ENCODE data around the gene RCOR3. TPM values are rescaled to one million over a fixed set of nuclear protein-coding genes. Genes with fewer than 3 reads are reported as not detected.

RCOR3 gene
- total RNA-seq, 1 donor from 2014 or later: 51.6 TPM

- TF ChIP-seq CTCF (conservative IDR thresholded peaks at IDR 0.05): no peak
- no peak overlapping the region for H3K27ac Mint-ChIP-seq (ENCODE audit: unreplicated experiment)
- H3K36me3 Mint-ChIP-seq (ENCODE audit: low read depth): no peaks in the 10 kb centered on the region
- DNase-seq (ENCODE audit: low read depth, low spot score): no peak
- H3K9me3 Mint-ChIP-seq: no peaks in the 10 kb centered on the region
- H3K4me1 Mint-ChIP-seq: no peaks in the 10 kb centered on the region
- H3K4me3 Mint-ChIP-seq: no peak overlapping the region
- no peaks in the 10 kb centered on the region for H3K27me3 Mint-ChIP-seq (ENCODE audit: low read depth)
These were observed 82.8 kb downstream of the RCOR3 start for GRCh38 chr1:211341999-211342398.

- no peak for DNase-seq (ENCODE audit: low read depth, low spot score)
- no peak for TF ChIP-seq CTCF (conservative IDR thresholded peaks at IDR 0.05)
- H3K4me3 Mint-ChIP-seq: no peak overlapping the region
- no peaks in the 10 kb centered on the region for H3K27me3 Mint-ChIP-seq (ENCODE audit: low read depth)
- H3K9me3 Mint-ChIP-seq: no peaks in the 10 kb centered on the region
- no peaks in the 10 kb centered on the region for H3K4me1 Mint-ChIP-seq
- no peaks in the 10 kb centered on the region for H3K36me3 Mint-ChIP-seq (ENCODE audit: low read depth)
- no peak overlapping the region for H3K27ac Mint-ChIP-seq (ENCODE audit: unreplicated experiment)
These were observed 84.4 kb downstream of the RCOR3 start for GRCh38 chr1:211343607-211344006.

GRCh38 chr1:211344152-211344618 lies 85.0 kb downstream of the RCOR3 start:
- no peak overlapping the region for H3K4me3 Mint-ChIP-seq
- no peak for DNase-seq (ENCODE audit: low read depth, low spot score)
- no peaks in the 10 kb centered on the region for H3K4me1 Mint-ChIP-seq
- no peak overlapping the region for H3K27ac Mint-ChIP-seq (ENCODE audit: unreplicated experiment)
- no peaks in the 10 kb centered on the region for H3K36me3 Mint-ChIP-seq (ENCODE audit: low read depth)
- no peak for TF ChIP-seq CTCF (conservative IDR thresholded peaks at IDR 0.05)
- no peaks in the 10 kb centered on the region for H3K27me3 Mint-ChIP-seq (ENCODE audit: low read depth)
- no peaks in the 10 kb centered on the region for H3K9me3 Mint-ChIP-seq

- TF ChIP-seq CTCF (conservative IDR thresholded peaks at IDR 0.05): no peak
- H3K4me3 Mint-ChIP-seq: no peak overlapping the region
- H3K9me3 Mint-ChIP-seq: no peaks in the 10 kb centered on the region
- no peaks in the 10 kb centered on the region for H3K4me1 Mint-ChIP-seq
- no peak for DNase-seq (ENCODE audit: low read depth, low spot score)
- H3K27ac Mint-ChIP-seq (ENCODE audit: unreplicated experiment): no peak overlapping the region
- no peaks in the 10 kb centered on the region for H3K27me3 Mint-ChIP-seq (ENCODE audit: low read depth)
- H3K36me3 Mint-ChIP-seq (ENCODE audit: low read depth): no peaks in the 10 kb centered on the region
These were observed 86.6 kb downstream of the RCOR3 start for GRCh38 chr1:211345719-211346118.

GRCh38 chr1:211347077-211347844 lies 88.1 kb downstream of the RCOR3 start:
- H3K9me3 Mint-ChIP-seq: peaks cover 4% of the 10 kb centered on the region
- H3K27me3 Mint-ChIP-seq (ENCODE audit: low read depth): no peaks in the 10 kb centered on the region

More at GRCh38 chr1:211347077-211347844, 88.1 kb downstream of the RCOR3 start:
- DNase-seq (ENCODE audit: low read depth, low spot score): no peak
- peak overlapping the region; percentile 16 for H3K27ac Mint-ChIP-seq (ENCODE audit: unreplicated experiment)
- H3K4me1 Mint-ChIP-seq: no peaks in the 10 kb centered on the region
- H3K36me3 Mint-ChIP-seq (ENCODE audit: low read depth): peaks cover 4% of the 10 kb centered on the region
- no peak overlapping the region for H3K4me3 Mint-ChIP-seq
- no peak for TF ChIP-seq CTCF (conservative IDR thresholded peaks at IDR 0.05)
